H9 (cell line): ENCODE measurements around the gene MTOR. TPM values are rescaled to one million over a fixed set of nuclear protein-coding genes. Genes with fewer than 3 reads are reported as not detected.

ENCODE experiments used
- DNase-seq: peaks from one replicate; pipeline ENCODE4 v3.0.0-alpha.2; 2017
- H2AFZ ChIP-seq: one replicate; pipeline ENCODE4 v1.6.1; 2013; ENCODE audit warnings: mild to moderate bottlenecking, low read length, control low read depth, moderate library complexity
- H2AK5ac ChIP-seq: 2 replicates; pipeline ENCODE4 v1.6.1; 2013; ENCODE audit warnings: low read length, control low read depth, mixed read lengths; ENCODE audit not compliant: insufficient read length
- H2BK120ac ChIP-seq: one replicate; pipeline ENCODE4 v1.6.1; 2013; ENCODE audit warnings: low read depth, mild to moderate bottlenecking, low read length, control low read depth, inconsistent platforms; ENCODE audit not compliant: poor library complexity, severe bottlenecking
- H2BK12ac ChIP-seq: 2 replicates; pipeline ENCODE4 v1.6.1; 2013; ENCODE audit warnings: low read length, control low read depth, mixed read lengths, low read depth; ENCODE audit not compliant: insufficient read length
- H2BK15ac ChIP-seq: 2 replicates; pipeline ENCODE4 v1.6.1; 2013; ENCODE audit warnings: low read depth, low read length, control low read depth
- H2BK20ac ChIP-seq: one replicate; pipeline ENCODE4 v1.6.1; 2013; ENCODE audit warnings: low read depth, mild to moderate bottlenecking, low read length, control low read depth, inconsistent platforms; ENCODE audit not compliant: poor library complexity, severe bottlenecking
- H2BK5ac ChIP-seq: 2 replicates; pipeline ENCODE4 v1.6.1; 2013; ENCODE audit warnings: low read length, control low read depth, mixed read lengths; ENCODE audit not compliant: insufficient read length
- H3K14ac ChIP-seq: 2 replicates; pipeline ENCODE4 v1.6.1; 2013; ENCODE audit warnings: low read length, control low read depth; ENCODE audit not compliant: insufficient read depth
- H3K18ac ChIP-seq: 2 replicates; pipeline ENCODE4 v1.6.1; 2013; ENCODE audit warnings: low read depth, mild to moderate bottlenecking, mixed read lengths, low read length, control low read depth; ENCODE audit not compliant: insufficient read length
- H3K23ac ChIP-seq: 2 replicates; pipeline ENCODE4 v1.6.1; 2013; ENCODE audit warnings: low read length, control low read depth, mixed read lengths, low read depth; ENCODE audit not compliant: insufficient read length
- H3K23me2 ChIP-seq: 2 replicates; pipeline ENCODE4 v1.6.1; 2013; ENCODE audit warnings: low read depth, mild to moderate bottlenecking, mixed read lengths, low read length, control low read depth; ENCODE audit not compliant: insufficient read length, poor library complexity, severe bottlenecking
- H3K27ac ChIP-seq: 2 replicates; pipeline ENCODE4 v1.5.1; 2013; ENCODE audit warnings: low read length, control low read depth, mixed read lengths, low read depth; ENCODE audit not compliant: insufficient read length
- H3K27me3 ChIP-seq: 2 replicates; pipeline ENCODE4 v1.6.1; 2013; ENCODE audit warnings: low read length, control low read depth, inconsistent platforms; ENCODE audit not compliant: insufficient read depth
- H3K4ac ChIP-seq: 2 replicates; pipeline ENCODE4 v1.6.1; 2013; ENCODE audit warnings: low read depth, mild to moderate bottlenecking, control low read depth, inconsistent platforms, low read length, moderate library complexity
- H3K4me1 ChIP-seq: 2 replicates; pipeline ENCODE4 v1.6.1; 2013; ENCODE audit warnings: low read length, control low read depth, inconsistent platforms; ENCODE audit not compliant: insufficient read depth
- H3K4me2 ChIP-seq: 2 replicates; pipeline ENCODE4 v1.6.1; 2013; ENCODE audit warnings: low read length, control low read depth, mixed read lengths; ENCODE audit not compliant: insufficient read length, insufficient read depth
- H3K56ac ChIP-seq: 2 replicates; pipeline ENCODE4 v1.6.1; 2013; ENCODE audit warnings: low read depth, mild to moderate bottlenecking, mixed read lengths, low read length, control low read depth; ENCODE audit not compliant: insufficient read length
- H3K79me1 ChIP-seq: 2 replicates; pipeline ENCODE4 v1.6.1; 2013; ENCODE audit warnings: low read depth, mild to moderate bottlenecking, moderate library complexity, low read length, control low read depth, inconsistent platforms; ENCODE audit not compliant: insufficient read depth, poor library complexity, severe bottlenecking
- H3K79me2 ChIP-seq: 2 replicates; pipeline ENCODE4 v1.6.1; 2013; ENCODE audit warnings: low read length, control low read depth, inconsistent platforms; ENCODE audit not compliant: insufficient read depth
- H3K9ac ChIP-seq: 2 replicates; pipeline ENCODE4 v1.6.1; 2013; ENCODE audit warnings: low read length, control low read depth, mixed read lengths; ENCODE audit not compliant: insufficient read length; ENCODE audit errors: extremely low read depth
- H3K9me3 ChIP-seq: one replicate; pipeline ENCODE4 v1.6.1; 2013; ENCODE audit warnings: low read depth, low read length, inconsistent platforms; ENCODE audit not compliant: control insufficient read depth
- H3T11ph ChIP-seq: one replicate; pipeline ENCODE4 v1.6.1; 2013; ENCODE audit warnings: mild to moderate bottlenecking, low read length, control low read depth, inconsistent platforms
- H4K20me1 ChIP-seq: one replicate; pipeline ENCODE4 v1.6.1; 2013; ENCODE audit not compliant: control insufficient read depth, insufficient read length, insufficient read depth
- H4K5ac ChIP-seq: 2 replicates; pipeline ENCODE4 v1.6.1; 2013; ENCODE audit warnings: low read depth, mild to moderate bottlenecking, mixed read lengths, low read length, control low read depth; ENCODE audit not compliant: insufficient read length
- H4K8ac ChIP-seq: replicated peaks from 2 replicates; pipeline ENCODE4 v1.6.1; 2013; ENCODE audit warnings: low read length, control low read depth, mixed read lengths, low read depth; ENCODE audit not compliant: insufficient read length
- H4K91ac ChIP-seq: 2 replicates; pipeline ENCODE4 v1.6.1; 2013; ENCODE audit warnings: low read depth, mild to moderate bottlenecking, moderate library complexity, mixed read lengths, low read length, control low read depth; ENCODE audit not compliant: insufficient read length
- H3K27ac Mint-ChIP-seq, 3 experiments: 2 replicates in 2 of 3; 3 replicates in 1 of 3; pipeline ENCODE4 v1.8.0; 2020 to 2021; ENCODE audit warnings: mixed read lengths in 3 of 3, mild to moderate bottlenecking in 1 of 3, moderate library complexity in 1 of 3
- H3K27me3 Mint-ChIP-seq: 2 replicates; pipeline ENCODE4 v1.8.0; 2021; ENCODE audit warnings: low read depth, mild to moderate bottlenecking, moderate library complexity, mixed read lengths
- H3K36me3 Mint-ChIP-seq, 3 experiments: 2 replicates in 2 of 3; 3 replicates in 1 of 3; pipeline ENCODE4 v1.8.0; 2020 to 2021; ENCODE audit warnings: low read depth in 3 of 3, mixed read lengths in 3 of 3; ENCODE audit not compliant: insufficient read depth in 1 of 3
- H3K4me1 Mint-ChIP-seq, 2 experiments: 2 replicates each; pipeline ENCODE4 v1.8.0; 2020; ENCODE audit warnings: mixed read lengths in 2 of 2
- H3K4me3 Mint-ChIP-seq, 2 experiments: 2 replicates in 1 of 2; 3 replicates in 1 of 2; pipeline ENCODE4 v1.8.0; 2020 to 2021; ENCODE audit warnings: mild to moderate bottlenecking in 2 of 2, mixed read lengths in 2 of 2, moderate library complexity in 1 of 2
- H3K9me3 Mint-ChIP-seq, 2 experiments: 2 replicates in 1 of 2; 3 replicates in 1 of 2; pipeline ENCODE4 v1.8.0; 2020; ENCODE audit warnings: mild to moderate bottlenecking in 2 of 2, mixed read lengths in 2 of 2, moderate library complexity in 1 of 2
- WGBS: extraction: QIAGEN DNeasy Blood & Tissue Kit; methylation state at CpG from one replicate; pipeline ENCODE4 v1.1.7; 2013; ENCODE audit warnings: missing lambda C conversion rate, low lambda C conversion rate, mixed read lengths; ENCODE audit not compliant: insufficient read length; ENCODE audit errors: extremely low coverage; 5-methylcytosine and 5-hydroxymethylcytosine counted together
- total RNA-seq: library from RNA; stranded (reverse); gene quantifications from 2 replicates; pipeline ENCODE4 v1.2.1, GENCODE V29; 2021
- TF ChIP-seq, protein P1 (sequence below): fragments of 200-600 bp; sonication (generic); conservative IDR thresholded peaks from 3 replicates; pipeline ENCODE4 v1.8.0; 2021; ENCODE audit warnings: antibody characterized with exemption, mild to moderate bottlenecking

The MTOR gene
- total RNA-seq, 1 experiment from 2014 or later: 67.5 TPM

DNA sequence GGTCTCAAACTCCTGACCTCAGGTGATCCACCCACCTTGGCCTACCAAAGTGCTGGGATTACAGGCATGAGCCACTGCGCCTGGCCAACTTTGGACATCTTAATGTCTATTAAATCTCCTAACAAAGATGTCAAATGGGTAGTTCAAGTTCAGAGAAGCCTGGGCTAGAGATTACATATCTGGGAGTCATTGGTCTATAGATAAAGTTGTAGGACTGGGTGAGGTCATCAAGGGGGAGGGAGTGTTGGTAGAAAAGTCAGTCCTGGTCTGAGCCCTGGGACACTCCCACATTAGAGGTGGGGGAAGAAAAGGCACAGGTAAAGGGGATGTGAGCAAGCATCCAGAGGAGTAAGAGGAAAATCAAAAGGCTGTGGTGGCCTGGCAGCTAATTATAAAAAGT lies 17.3 kb upstream of the MTOR start:
- Histone ChIP-seq H3K27me3 (no peaks in the 10 kb centered on the region), H2AFZ (no peak overlapping the region), H3K14ac (no peak overlapping the region), H3K23ac (no peak overlapping the region), H3K18ac (no peak overlapping the region), H3K56ac (no peak overlapping the region), H2BK5ac (no peak overlapping the region), H3T11ph (no peak overlapping the region), H3K9ac (no peak overlapping the region), H3K27ac (no peak overlapping the region), H2AK5ac (no peak overlapping the region), H4K5ac (no peak overlapping the region), H2BK20ac (no peak overlapping the region), H4K20me1 (no peaks in the 10 kb centered on the region), H4K91ac (no peak overlapping the region), H2BK120ac (no peak overlapping the region), H3K4me1 (peaks cover 1% of the 10 kb centered on the region; the same call in 1 of the 2 replicates), H2BK12ac (no peak overlapping the region), H3K23me2 (no peaks in the 10 kb centered on the region), H3K4ac (no peak overlapping the region), H3K79me1 (peaks cover 5% of the 10 kb centered on the region), H4K8ac (no peak overlapping the region), H2BK15ac (no peak overlapping the region), H3K4me2 (no peak overlapping the region), H3K9me3 (no peaks in the 10 kb centered on the region), H3K79me2 (peaks cover 9% of the 10 kb centered on the region; the same call in 1 of the 2 replicates)
- WGBS: no CpG with 5 or more reads among the region's 1 CpG
- DNase-seq: no peak
- TF ChIP-seq, protein P1, sequence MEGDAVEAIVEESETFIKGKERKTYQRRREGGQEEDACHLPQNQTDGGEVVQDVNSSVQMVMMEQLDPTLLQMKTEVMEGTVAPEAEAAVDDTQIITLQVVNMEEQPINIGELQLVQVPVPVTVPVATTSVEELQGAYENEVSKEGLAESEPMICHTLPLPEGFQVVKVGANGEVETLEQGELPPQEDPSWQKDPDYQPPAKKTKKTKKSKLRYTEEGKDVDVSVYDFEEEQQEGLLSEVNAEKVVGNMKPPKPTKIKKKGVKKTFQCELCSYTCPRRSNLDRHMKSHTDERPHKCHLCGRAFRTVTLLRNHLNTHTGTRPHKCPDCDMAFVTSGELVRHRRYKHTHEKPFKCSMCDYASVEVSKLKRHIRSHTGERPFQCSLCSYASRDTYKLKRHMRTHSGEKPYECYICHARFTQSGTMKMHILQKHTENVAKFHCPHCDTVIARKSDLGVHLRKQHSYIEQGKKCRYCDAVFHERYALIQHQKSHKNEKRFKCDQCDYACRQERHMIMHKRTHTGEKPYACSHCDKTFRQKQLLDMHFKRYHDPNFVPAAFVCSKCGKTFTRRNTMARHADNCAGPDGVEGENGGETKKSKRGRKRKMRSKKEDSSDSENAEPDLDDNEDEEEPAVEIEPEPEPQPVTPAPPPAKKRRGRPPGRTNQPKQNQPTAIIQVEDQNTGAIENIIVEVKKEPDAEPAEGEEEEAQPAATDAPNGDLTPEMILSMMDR: no peak
- Mint-ChIP-seq H3K4me3 (no peak overlapping the region), H3K27ac (no peak overlapping the region; a peak in 2 of 7 replicates), H3K27me3 (no peaks in the 10 kb centered on the region), H3K36me3 (peaks cover 26 to 55% (median 36%) of the 10 kb centered on the region in 3 experiments; a peak in 6 of 7 replicates), H3K9me3 (no peaks in the 10 kb centered on the region), H3K4me1 (peaks cover 19 to 26% of the 10 kb centered on the region in 2 experiments)
